Ectodermal cell (in vitro differentiated cells): Measurements from ENCODE around the gene BPIFA3. TPM values are rescaled to one million over a fixed set of nuclear protein-coding genes. Genes with fewer than 3 reads are reported as not detected.

ENCODE experiments used
- H3K27ac ChIP-seq: 2 replicates; pipeline ENCODE4 v1.7.0; 2013; ENCODE audit warnings: mild to moderate bottlenecking, low read depth, low read length; ENCODE audit not compliant: insufficient read depth, poor library complexity, severe bottlenecking
- H3K27me3 ChIP-seq: 2 replicates; pipeline ENCODE4 v1.7.0; 2013; ENCODE audit warnings: mild to moderate bottlenecking, low read length; ENCODE audit not compliant: insufficient read depth, control insufficient read depth, poor library complexity, severe bottlenecking
- H3K36me3 ChIP-seq: one replicate; pipeline ENCODE4 v1.7.0; 2013; ENCODE audit warnings: low read length; ENCODE audit not compliant: control insufficient read depth, insufficient read depth
- H3K4me1 ChIP-seq: one replicate; pipeline ENCODE4 v1.7.0; 2013; ENCODE audit warnings: low read length; ENCODE audit not compliant: control insufficient read depth, insufficient read depth
- H3K4me3 ChIP-seq: 2 replicates; pipeline ENCODE4 v1.7.0; 2013; ENCODE audit warnings: low read depth, low read length, control low read depth; ENCODE audit not compliant: insufficient read depth
- H3K9me3 ChIP-seq: 2 replicates; pipeline ENCODE4 v1.7.0; 2013; ENCODE audit warnings: mild to moderate bottlenecking, low read length, moderate library complexity; ENCODE audit not compliant: control insufficient read depth
- WGBS, 2 experiments: methylation state at CpG; one replicate each; pipeline ENCODE4 v1.1.7; 2013; ENCODE audit warnings: missing lambda C conversion rate in 2 of 2; 5-methylcytosine and 5-hydroxymethylcytosine counted together
- polyA plus RNA-seq, 4 experiments: library from polyadenylated mRNA; stranded (reverse); fragments of 50-300 nt; gene quantifications; one replicate each; pipeline ENCODE4 v1.2.3, GENCODE V29; 2013

The BPIFA3 gene
- not detected for polyA plus RNA-seq (2013, experiment 1 of 4)
- polyA plus RNA-seq (2013, experiment 2 of 4) = not detected
- not detected for polyA plus RNA-seq (2013, experiment 3 of 4)
- polyA plus RNA-seq (2013, experiment 4 of 4) = not detected

DNA sequence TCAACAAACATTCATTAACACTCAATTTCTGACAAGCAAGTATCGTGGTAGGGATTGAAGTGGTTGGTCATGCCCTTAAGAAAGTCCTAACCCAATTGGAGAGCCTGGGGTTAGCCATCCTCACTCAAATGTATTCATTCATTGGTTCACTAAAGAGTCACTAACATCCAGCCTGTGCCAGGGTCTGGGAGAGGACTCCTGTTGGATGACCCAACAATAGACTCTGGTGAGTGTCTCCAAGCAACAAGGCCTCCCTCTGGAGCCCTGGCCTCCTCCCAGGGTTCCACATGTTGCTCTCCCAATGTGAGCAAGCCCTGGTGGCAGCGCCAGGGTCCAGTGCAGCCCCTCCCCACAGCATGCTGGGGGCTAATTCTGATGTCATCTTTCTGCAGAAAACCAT is at the start of gene BPIFA3:
TSS of gene BPIFA3 (plus strand) at position 301 of the 400 bp plus-strand sequence. CDS start 185 bp downstream, outside the sequence.
- Histone ChIP-seq H3K36me3 (no peaks in the 10 kb centered on the region), H3K4me1 (no peaks in the 10 kb centered on the region), H3K9me3 (no peaks in the 10 kb centered on the region), H3K27ac (no peak within 1 kb of the TSS), H3K27me3 (peaks cover 5% of the 10 kb centered on the region), H3K4me3 (no peak within 1 kb of the TSS)
- 90 to 95% methylated on average over 2 of the region's 2 CpGs for WGBS, 2 experiments

DNA sequence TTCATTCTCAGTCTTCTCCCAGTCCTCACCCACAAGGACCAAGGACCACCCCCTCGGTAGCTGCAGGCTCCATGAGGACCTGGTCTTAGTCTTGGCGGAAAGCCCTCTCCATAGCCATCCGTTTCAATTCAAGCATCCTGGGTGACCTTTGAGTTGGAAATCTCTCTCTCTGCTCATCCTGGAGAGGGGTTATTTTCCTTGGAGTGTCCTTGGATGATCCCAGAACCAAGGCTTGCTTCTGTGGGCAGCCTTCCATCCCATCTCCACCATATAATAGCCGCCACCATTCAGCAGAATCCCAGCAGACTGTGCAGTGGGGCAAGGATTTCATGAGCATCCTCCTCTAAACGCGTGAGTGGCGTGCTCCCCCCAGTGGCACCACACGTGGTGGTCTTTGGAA is 49.3 kb upstream of the BPIFA3 start, which contains the start of gene BPIFA2:
TSS of gene BPIFA2 (plus strand) at position 301 of the 400 bp plus-strand sequence. CDS start 987 bp downstream, outside the sequence.
- no peaks in the 10 kb centered on the region for H3K4me1 ChIP-seq
- no peaks in the 10 kb centered on the region for H3K36me3 ChIP-seq
- no peak within 1 kb of the TSS for H3K4me3 ChIP-seq
- H3K27ac ChIP-seq = no peak within 1 kb of the TSS
- WGBS, 2 experiments = 86 to 87% methylated on average over 8 of the region's 8 CpGs
- peaks cover 3% of the 10 kb centered on the region for H3K9me3 ChIP-seq
- H3K27me3 ChIP-seq = no peaks in the 10 kb centered on the region

GRCh38 chr20:33169176-33169794 is 47.9 kb upstream of the BPIFA3 start:
- H3K27ac ChIP-seq = no peak overlapping the region
- H3K9me3 ChIP-seq = peaks cover 3% of the 10 kb centered on the region
- no peaks in the 10 kb centered on the region for H3K36me3 ChIP-seq
- H3K27me3 ChIP-seq = no peaks in the 10 kb centered on the region
- WGBS, 2 experiments = 72 to 74% methylated on average over 8 of the region's 8 CpGs
- no peak overlapping the region for H3K4me3 ChIP-seq
- no peaks in the 10 kb centered on the region for H3K4me1 ChIP-seq

- Histone ChIP-seq H3K4me1 (no peaks in the 10 kb centered on the region), H3K36me3 (no peaks in the 10 kb centered on the region), H3K27me3 (no peaks in the 10 kb centered on the region), H3K27ac (no peak overlapping the region), H3K4me3 (no peak overlapping the region), H3K9me3 (peaks cover 3% of the 10 kb centered on the region)
- WGBS, 2 experiments = 88 to 92% methylated on average over 7 of the region's 7 CpGs
Measured at GRCh38 chr20:33172781-33173180, 44.4 kb upstream of the BPIFA3 start.

DNA sequence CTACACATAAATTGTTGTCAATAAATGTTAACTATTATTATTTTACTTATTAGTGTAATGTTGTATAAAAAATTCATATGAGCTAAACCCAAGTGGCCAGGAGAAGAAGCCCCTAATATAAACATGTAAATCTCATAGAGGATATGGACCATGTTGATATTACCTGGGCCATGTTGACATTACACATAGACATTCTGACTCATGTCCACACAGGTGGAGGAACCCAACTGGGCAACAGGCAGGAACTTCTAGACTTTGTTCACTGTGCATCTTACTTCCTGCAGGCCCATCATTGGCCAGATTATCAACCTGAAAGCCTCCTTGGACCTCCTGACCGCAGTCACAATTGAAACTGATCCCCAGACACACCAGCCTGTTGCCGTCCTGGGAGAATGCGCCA is 42.0 kb upstream of the BPIFA3 start:
- no peak overlapping the region for H3K27ac ChIP-seq
- H3K4me3 ChIP-seq = no peak overlapping the region
- WGBS, 2 experiments = 93 to 97% methylated on average over 3 of the region's 3 CpGs
- H3K36me3 ChIP-seq = no peaks in the 10 kb centered on the region
- H3K9me3 ChIP-seq = no peaks in the 10 kb centered on the region
- H3K4me1 ChIP-seq = no peaks in the 10 kb centered on the region
- no peaks in the 10 kb centered on the region for H3K27me3 ChIP-seq

DNA sequence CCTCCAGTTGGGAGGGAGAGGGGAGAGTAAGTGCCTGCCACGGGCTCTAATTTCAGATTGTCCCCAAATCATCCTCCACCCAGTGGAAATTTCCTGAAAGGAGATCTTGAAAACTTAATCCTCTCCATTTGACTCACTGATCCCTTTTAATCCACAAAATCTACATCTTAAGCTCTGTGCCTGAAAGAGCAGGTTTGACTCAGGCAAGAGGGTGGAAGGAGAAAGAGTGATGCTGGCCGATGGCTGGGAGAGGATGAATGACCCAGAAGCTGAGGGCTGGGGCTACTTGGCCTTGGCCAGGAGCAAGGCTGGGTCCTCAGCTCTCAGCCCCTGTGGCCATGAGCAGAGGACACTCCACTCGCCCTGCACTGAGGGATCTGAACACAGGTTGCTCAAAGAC is 41.1 kb upstream of the BPIFA3 start:
- Histone ChIP-seq H3K4me1 (no peaks in the 10 kb centered on the region), H3K36me3 (no peaks in the 10 kb centered on the region), H3K27ac (no peak overlapping the region), H3K4me3 (no peak overlapping the region), H3K27me3 (no peaks in the 10 kb centered on the region), H3K9me3 (no peaks in the 10 kb centered on the region)
- 71 to 82% methylated on average over 2 to 3 of the region's 3 CpGs for WGBS, 2 experiments

DNA sequence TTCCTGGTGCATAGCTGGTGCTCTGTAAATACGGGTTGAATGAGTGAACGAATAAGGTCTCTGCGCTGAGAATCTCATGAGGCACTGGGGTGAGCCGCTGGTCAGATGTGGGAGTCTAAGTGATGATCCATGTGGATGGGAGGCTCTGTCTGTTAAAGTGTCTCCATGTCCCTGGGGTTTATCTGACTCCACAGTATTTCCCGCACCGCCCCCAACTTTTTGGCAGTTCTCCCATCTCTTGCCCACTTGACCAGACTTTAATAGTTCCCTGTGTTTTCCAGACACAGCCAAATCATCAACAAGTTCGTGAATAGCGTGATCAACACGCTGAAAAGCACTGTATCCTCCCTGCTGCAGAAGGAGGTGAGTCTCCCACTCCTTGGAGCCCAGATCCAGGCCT is 39.3 kb upstream of the BPIFA3 start:
- H3K27ac ChIP-seq = no peak overlapping the region
- H3K36me3 ChIP-seq = no peaks in the 10 kb centered on the region
- H3K4me1 ChIP-seq = no peaks in the 10 kb centered on the region
- no peaks in the 10 kb centered on the region for H3K27me3 ChIP-seq
- WGBS, 2 experiments = 92 to 94% methylated on average over 9 of the region's 9 CpGs
- H3K9me3 ChIP-seq = no peaks in the 10 kb centered on the region
- no peak overlapping the region for H3K4me3 ChIP-seq

DNA sequence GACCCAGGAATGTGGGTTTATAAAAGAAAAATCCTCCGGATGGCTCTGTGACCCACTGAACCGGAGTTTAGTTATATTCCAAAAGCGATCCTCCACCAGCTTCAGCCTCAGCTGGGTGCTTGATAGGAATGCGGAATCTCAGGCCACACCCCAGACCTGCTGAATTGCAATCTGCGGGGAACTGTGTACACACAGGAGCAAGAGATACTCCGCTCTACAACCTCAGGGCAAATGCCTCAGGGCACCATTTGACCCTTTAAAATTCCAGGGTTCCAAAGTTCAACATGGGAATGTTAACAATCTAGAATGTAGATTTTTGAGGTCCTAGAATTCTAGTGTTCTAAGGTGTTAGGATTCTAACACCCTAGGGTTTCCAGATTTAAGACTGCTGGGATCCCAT is 38.4 kb upstream of the BPIFA3 start:
- Histone ChIP-seq H3K4me3 (no peak overlapping the region), H3K9me3 (no peaks in the 10 kb centered on the region), H3K36me3 (no peaks in the 10 kb centered on the region), H3K4me1 (no peaks in the 10 kb centered on the region), H3K27ac (no peak overlapping the region), H3K27me3 (no peaks in the 10 kb centered on the region)
- WGBS, 2 experiments = 62 to 67% methylated on average over 6 of the region's 6 CpGs

DNA sequence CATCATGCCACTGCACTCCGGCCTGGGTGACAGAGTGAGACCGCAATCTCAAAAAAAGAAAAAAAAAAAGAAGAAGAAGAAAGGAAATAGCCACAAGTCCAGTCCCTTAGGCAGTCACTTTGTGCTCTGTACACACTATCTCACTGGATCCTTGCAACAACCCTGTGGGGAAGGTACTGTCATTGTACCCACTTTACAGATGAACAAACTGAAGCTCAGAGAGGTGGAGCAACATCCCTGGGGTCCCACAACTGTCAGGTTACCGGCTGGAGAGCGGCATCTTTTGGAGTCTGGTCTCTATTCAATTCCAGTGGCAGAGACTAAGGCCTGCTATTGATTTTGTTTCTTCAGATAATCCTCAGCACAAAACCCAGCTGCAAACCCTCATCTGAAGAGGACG is 37.0 kb upstream of the BPIFA3 start:
- H3K27ac ChIP-seq = no peak overlapping the region
- H3K9me3 ChIP-seq = no peaks in the 10 kb centered on the region
- H3K27me3 ChIP-seq = no peaks in the 10 kb centered on the region
- no peaks in the 10 kb centered on the region for H3K36me3 ChIP-seq
- no peak overlapping the region for H3K4me3 ChIP-seq
- H3K4me1 ChIP-seq = no peaks in the 10 kb centered on the region
- WGBS, 2 experiments = 84 to 89% methylated on average over 5 of the region's 5 CpGs

GRCh38 chr20:33181482-33182093 is 35.6 kb upstream of the BPIFA3 start:
- Histone ChIP-seq H3K4me1 (no peaks in the 10 kb centered on the region), H3K9me3 (no peaks in the 10 kb centered on the region), H3K36me3 (no peaks in the 10 kb centered on the region), H3K27me3 (no peaks in the 10 kb centered on the region), H3K4me3 (no peak overlapping the region), H3K27ac (no peak overlapping the region)
- WGBS, 2 experiments = 70 to 81% methylated on average over 1 of the region's 1 CpG
